Fibroblast of lung (primary cell): ENCODE results near the gene MITF.

Experiments used
- CTCF ChIP-seq, 2 donors: IDR thresholded peaks in 1 of 2; conservative IDR thresholded peaks in 1 of 2; 1 replicate in 1 of 2; 2 replicates in 1 of 2; pipeline ENCODE4 v1.5.1; 2011 to 2012; ENCODE audit warnings: low read length in 2 of 2, control low read depth in 1 of 2, inconsistent platforms in 1 of 2, low read depth in 1 of 2, mild to moderate bottlenecking in 1 of 2
- EZH2 ChIP-seq: IDR thresholded peaks from 2 replicates; pipeline ENCODE4 v1.5.1; 2012; ENCODE audit warnings: low read length, control low read depth, mild to moderate bottlenecking; ENCODE audit errors: missing control alignments

DNA sequence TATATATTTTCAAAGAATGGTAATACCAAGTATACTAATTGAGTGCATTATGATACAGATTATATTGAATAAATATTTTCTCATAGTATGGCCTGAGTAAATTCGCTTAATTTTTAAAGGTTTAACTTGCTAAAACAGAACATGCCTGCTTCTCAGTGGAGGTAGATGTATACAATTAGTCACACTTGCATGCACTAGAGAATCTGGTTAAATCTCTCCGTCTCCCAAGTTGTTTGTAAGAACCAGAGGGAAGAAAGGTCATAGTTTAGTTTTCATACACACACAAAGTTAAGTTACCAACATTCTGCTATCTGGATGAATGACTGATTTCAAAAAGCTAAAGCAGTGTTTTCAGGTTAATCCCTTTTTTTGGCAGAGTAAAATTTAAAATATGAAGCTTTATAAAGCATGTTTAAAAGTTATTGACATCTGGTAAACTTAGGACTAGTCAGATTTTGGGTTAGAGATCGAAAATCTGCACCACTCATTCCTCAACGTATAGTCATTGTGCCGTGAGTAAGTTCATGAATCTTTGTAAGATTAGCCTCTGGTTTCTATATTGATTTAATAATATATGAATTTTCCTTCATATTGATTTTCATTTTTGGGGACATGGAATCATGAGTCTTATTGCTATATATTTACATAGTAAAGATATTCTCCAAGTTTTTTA is 142.6 kb downstream of the MITF start:
- TF ChIP-seq CTCF (conservative IDR thresholded peaks at IDR 0.05 in 1 of 2, IDR thresholded peaks at IDR 0.05 in 1 of 2; ENCODE audit: low read depth in 1 of 2, low read length in 2 of 2) (no peak), EZH2 (no peak)
